T-helper 22 cell (primary cell): ENCODE results near the gene PTPN6.
"Not testable (repeated sequence)": the region's sequence is repeated elsewhere in the genome, so short reads cannot be mapped to it uniquely, and the experiment has no call there.

ENCODE experiments used
- DNase-seq: peaks from one replicate; pipeline ENCODE4 v3.0.0-alpha.2; 2020; ENCODE audit warnings: low read depth

PTPN6 gene

DNA sequence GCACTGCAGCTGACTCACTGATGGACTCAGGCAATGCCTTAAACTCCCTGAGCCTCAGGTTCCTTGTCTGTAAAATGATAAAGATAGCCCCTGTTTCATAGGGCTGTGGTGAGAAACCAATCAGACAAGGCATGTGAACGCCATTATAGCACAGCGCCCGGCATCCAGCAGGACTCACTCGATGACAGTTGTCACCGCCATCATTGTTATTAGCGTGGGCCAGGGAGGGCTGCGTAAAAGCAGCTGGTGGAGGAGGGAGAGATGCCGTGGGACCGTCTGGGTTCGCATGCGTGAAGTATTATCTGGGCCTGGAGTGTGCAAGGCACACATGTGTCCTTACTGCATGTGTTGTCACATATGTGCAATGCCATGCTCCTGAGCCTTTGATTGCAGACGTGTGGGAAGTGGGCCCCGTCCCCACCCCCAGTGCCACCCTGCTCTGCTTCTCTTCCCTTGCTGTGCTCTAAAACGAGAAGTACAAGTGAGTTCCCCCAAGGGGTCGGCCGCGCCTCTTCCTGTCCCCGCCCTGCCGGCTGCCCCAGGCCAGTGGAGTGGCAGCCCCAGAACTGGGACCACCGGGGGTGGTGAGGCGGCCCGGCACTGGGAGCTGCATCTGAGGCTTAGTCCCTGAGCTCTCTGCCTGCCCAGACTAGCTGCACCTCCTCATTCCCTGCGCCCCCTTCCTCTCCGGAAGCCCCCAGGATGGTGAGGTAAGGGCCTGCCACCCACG, at the start of gene PTPN6:
Gene PTPN6 (plus strand): TSS at position 546 of the 730 bp plus-strand sequence. CDS start 157 bp downstream, at position 703.
- DNase-seq = no peak

GRCh38 chr12:6902448-6902847, 48.7 kb upstream of the PTPN6 start:
- DNase-seq = no peak

DNA sequence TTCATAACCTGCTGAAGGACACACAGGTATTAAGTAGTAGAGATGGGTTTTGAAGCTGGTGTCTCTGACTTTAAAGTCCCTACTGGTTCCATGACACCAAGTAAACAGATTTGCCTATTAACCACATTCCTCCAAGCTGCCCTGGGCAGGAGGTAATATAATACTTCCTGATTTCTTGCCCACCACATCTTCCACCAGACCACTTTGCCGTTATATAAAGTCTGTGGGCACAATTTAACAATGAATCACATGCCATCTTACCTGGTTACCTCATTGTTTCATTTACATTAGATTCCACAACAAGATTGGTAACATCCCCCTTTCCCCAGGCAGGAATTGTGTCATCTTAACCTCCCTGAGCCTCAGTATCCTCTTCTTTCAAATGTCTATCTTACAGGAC, 47.4 kb upstream of the PTPN6 start:
- no peak for DNase-seq

DNA sequence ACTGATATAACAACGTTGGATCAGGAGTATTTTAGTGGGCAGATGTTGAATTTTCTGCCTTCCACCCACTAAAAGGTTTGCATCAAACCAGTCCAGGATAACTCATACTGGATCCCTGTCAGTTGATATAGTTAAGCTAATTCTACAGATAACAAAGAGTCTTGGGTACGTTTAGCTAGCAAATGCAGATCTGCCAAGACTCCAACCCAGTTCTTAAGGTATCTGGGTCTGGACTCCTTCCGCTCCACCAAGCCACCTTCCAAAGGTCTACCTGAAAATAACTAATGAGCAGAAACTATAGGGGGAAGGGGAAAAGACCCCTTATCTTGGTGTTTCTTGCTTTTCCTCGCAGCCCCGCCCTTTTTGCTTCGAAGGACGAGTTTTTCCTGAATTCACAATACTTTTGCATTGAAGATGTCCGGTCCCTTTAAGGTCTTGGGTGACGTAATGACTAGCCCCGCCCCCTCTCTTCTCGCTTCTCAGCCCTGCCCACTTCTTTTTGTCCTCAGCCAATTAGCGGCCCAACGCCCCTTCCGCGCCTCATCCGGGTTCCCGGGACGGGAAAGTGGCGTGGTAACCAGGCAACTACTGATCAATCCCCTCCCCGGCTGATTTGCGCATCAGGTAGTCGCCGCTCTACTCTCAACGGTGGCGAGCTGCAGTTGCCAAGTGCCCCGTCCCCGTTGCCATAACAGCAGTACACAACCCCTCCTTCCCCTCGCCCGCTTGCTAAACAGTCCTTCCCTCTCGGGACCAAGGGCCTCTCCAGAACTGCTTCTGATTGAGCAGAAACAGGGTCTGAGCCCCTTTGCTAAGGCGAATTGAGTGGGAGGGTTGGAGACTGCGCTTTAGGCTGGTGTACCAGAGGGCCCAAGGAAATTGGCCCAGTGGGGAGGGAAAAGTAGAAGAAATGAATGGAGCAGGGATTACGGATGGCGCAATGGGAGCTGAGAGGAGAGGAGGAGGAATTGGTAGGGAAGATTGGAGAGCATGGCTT, 46.6 kb upstream of the PTPN6 start, which contains the start of gene LRRC23:
Gene LRRC23 (plus strand): TSS at position 543 of the 997 bp plus-strand sequence. CDS start 812 bp downstream, outside the sequence.
- peak; percentile 98 for DNase-seq

DNA sequence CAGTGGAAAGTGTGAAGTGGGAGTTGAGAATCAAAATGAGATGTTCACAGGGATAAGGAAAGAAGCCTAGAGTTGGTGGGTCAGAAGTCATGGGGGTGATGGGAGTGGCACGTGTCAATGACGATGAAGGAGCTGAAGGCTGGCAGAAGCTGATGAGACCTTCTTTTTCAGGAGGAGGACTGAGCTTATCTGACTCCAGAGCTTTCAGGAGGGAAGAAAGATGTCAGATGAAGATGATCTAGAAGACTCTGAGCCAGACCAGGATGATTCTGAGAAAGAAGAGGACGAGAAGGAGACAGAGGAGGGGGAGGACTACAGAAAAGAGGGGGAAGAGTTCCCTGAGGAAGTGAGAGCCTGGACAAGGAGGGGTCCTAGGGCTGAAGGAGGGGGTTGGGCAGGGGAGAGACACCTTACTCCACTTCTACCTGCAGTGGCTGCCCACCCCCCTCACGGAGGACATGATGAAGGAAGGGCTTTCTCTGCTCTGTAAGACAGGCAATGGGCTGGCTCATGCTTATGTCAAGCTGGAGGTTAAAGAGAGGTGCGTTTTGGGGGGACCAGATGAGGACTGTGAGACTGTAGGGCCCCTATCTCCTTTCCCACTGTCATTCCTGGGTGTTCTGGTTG, 45.6 kb upstream of the PTPN6 start:
- no peak for DNase-seq

DNA sequence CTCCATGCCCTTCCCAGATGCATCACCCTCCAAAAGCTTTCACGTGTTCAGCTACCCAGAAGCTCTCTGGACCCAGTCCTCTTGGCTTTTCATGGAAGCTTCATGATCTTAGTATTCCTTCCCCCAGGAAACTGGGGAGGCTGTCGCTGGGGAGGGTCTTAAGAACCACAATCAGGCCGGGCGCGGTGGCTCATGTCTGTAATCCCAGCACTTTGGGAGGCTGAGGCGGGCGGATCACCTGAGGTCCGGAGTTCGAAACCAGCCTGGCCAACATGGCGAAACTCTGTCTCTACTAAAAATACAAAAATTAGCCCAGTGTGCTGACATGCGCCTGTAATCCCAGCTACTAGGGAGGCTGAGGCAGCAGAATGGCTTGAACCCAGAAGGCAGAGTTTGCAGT, 43.0 kb upstream of the PTPN6 start:
- DNase-seq = not testable (repeated sequence)

- no peak for DNase-seq
Observed at GRCh38 chr12:6909421-6910145, 41.6 kb upstream of the PTPN6 start.

GRCh38 chr12:6912164-6912935, 38.8 kb upstream of the PTPN6 start:
- DNase-seq = no peak

GRCh38 chr12:6914246-6914946, 36.8 kb upstream of the PTPN6 start, which contains the start of gene ENO2:
Gene ENO2, plus strand, starts transcription at chr12:6914580. Its CDS starts 1,253 bp downstream, at chr12:6915833.
- DNase-seq = peak; percentile 82

DNA sequence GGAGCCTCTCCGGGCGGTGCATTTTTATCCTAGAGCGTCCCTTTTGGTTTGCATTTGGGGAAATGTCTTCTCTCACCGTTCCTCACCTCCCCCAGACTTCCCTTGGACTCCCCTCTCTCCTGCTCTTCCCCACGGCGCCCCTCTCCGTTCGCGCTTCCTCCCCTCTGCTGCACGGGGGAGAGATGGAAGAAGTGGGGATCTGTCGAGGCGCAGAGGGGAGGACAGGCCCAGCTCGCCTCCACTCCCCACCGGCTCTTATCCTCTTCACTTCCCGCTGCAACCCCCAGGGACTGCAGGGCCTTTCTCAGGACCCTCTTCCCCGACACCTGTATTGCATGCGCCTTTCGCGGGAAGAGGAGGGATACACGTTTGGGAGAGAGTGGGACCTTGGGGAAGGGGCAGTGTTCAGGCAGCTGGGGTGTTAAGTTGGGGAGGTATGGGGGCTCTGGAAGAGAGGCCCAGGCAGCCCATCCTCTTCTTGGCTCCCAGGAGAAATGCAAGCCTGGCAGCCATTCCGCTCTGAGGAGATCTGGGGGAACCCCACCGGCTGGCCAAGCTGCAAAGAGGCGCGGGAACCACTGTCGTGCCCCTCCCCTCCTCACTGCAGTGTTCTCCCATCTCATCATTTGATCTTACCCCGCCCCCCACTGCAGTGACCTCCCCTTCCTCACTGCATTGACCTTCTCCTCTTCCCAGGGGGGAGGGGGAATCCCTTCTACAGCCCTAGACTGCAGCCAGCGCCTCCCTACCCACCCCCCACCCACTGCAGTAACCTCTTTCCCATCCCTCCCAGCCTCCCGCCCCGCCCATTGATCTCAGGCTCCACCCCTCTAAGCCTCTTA, 36.0 kb upstream of the PTPN6 start:
- no peak for DNase-seq

- no peak for DNase-seq
Observed at GRCh38 chr12:6915789-6916285, 35.3 kb upstream of the PTPN6 start.

DNA sequence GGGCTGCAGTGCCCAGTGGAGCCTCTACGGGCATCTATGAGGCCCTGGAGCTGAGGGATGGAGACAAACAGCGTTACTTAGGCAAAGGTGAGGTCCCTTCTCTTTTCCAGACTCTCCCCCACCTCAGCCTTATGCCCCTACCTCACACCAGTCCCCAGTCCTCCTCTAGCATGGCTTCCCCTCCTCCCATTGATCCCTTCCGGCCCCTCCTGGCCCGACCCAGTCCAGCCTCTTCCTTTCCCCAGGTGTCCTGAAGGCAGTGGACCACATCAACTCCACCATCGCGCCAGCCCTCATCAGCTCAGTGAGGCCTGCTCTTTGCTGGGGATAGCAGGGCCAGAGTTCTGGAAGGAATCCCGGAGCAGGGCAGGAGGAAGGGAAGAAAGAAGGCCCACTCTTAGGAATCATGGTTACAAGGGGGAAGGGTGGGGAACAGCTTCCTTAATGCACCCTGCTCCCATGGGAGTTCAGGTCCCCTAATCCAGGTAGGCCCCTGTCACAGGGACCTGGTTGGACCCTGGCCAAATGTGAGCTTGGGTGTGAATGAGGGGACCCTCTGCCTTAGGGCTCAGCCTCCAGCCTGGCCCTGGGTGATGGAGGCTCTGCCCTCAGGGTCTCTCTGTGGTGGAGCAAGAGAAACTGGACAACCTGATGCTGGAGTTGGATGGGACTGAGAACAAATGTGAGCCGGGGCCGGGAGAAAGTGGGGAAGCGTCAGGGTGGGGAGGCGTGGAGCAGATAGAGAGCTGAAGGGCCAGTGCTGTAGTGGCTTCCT, 34.5 kb upstream of the PTPN6 start:
- no peak for DNase-seq

- DNase-seq = no peak
Observed at GRCh38 chr12:6917491-6918231, 33.5 kb upstream of the PTPN6 start.

GRCh38 chr12:6919588-6919987, 31.6 kb upstream of the PTPN6 start:
- no peak for DNase-seq

- DNase-seq = no peak
Observed at GRCh38 chr12:6921539-6921938, 29.6 kb upstream of the PTPN6 start.

DNA sequence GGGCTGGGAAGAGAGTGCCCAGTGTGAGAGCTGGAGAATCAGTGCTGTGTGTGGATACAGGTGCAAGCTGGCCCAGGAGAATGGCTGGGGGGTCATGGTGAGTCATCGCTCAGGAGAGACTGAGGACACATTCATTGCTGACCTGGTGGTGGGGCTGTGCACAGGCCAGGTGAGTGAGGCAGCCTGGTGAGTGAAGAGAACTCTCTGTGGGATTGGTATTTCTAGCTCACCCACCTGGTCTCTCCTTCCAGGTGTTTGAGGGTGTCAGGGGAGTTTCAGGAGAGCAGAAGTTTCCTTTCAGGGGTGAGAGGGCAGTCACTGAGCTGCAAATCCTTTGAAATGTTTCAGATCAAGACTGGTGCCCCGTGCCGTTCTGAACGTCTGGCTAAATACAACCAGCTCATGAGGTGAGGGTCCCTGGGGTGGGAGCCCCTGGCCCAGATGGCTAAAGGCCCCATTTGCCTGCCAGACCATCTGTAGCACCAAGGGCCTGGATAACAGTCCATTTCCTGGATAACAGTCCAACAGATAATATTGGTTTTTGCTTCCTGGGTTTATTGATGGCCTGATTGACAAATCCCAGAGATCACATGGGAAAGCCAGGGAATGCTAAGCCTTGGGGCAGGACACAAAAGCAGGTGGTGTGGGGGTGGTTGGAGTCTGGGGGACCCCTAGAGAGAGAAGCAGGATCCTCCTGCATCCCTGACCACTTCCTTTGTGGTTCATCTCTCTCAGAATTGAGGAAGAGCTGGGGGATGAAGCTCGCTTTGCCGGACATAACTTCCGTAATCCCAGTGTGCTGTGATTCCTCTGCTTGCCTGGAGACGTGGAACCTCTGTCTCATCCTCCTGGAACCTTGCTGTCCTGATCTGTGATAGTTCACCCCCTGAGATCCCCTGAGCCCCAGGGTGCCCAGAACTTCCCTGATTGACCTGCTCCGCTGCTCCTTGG, 28.9 kb upstream of the PTPN6 start:
- DNase-seq = no peak
